ENCODE measurements around the gene SLITRK4.
A peak's percentile ranks its signal among the peaks of the same experiment; 100 is the strongest.

Gene SLITRK4

GRCh38 chrX:143635915-143636314 lies at the start of gene SLITRK4:
Gene SLITRK4 (minus strand): TSS chrX:143636101. CDS start chrX:143631108, 4,993 bp downstream.
- H3K27ac ChIP-seq = peak within 1 kb of the TSS in 1 of 2 donors; percentile 83
- TF ChIP-seq CTCF (IDR thresholded peaks at IDR 0.05) = no peak
- H3K4me3 ChIP-seq = peak within 1 kb of the TSS; percentile 76
- DNase-seq (ENCODE audit: low spot score) = no peak

GRCh38 chrX:143683486-143683885 lies 47.6 kb upstream of the SLITRK4 start:
- no peak overlapping the region for H3K27ac ChIP-seq
- no peak overlapping the region for H3K4me3 ChIP-seq
- TF ChIP-seq CTCF (IDR thresholded peaks at IDR 0.05) = no peak
- DNase-seq (ENCODE audit: low spot score) = no peak

GRCh38 chrX:143674926-143675325 lies 39.0 kb upstream of the SLITRK4 start:
- no peak overlapping the region for H3K27ac ChIP-seq
- no peak for DNase-seq (ENCODE audit: low spot score)
- no peak for TF ChIP-seq CTCF (IDR thresholded peaks at IDR 0.05)
- H3K4me3 ChIP-seq = no peak overlapping the region

- no peak for TF ChIP-seq CTCF (IDR thresholded peaks at IDR 0.05)
- DNase-seq (ENCODE audit: low spot score) = no peak
These were observed 33.5 kb upstream of the SLITRK4 start for GRCh38 chrX:143669395-143669794.

GRCh38 chrX:143664302-143664701 lies 28.4 kb upstream of the SLITRK4 start:
- Histone ChIP-seq H3K4me3 (no peak overlapping the region), H3K27ac (no peak overlapping the region)
- no peak for DNase-seq (ENCODE audit: low spot score)
- no peak for TF ChIP-seq CTCF (IDR thresholded peaks at IDR 0.05)

More at GRCh38 chrX:143669395-143669794, 33.5 kb upstream of the SLITRK4 start:
- Histone ChIP-seq H3K4me3 (no peak overlapping the region), H3K27ac (no peak overlapping the region)

- Histone ChIP-seq H3K27ac (no peak overlapping the region), H3K4me3 (no peak overlapping the region)
- no peak for TF ChIP-seq CTCF (IDR thresholded peaks at IDR 0.05)
- no peak for DNase-seq (ENCODE audit: low spot score)
These were observed 27.9 kb upstream of the SLITRK4 start for GRCh38 chrX:143663755-143664154.

- no peak for DNase-seq (ENCODE audit: low spot score)
- H3K4me3 ChIP-seq = no peak overlapping the region
- TF ChIP-seq CTCF (IDR thresholded peaks at IDR 0.05) = no peak
- H3K27ac ChIP-seq = no peak overlapping the region
These were observed 25.4 kb upstream of the SLITRK4 start for GRCh38 chrX:143661286-143661685.
